Astrocyte (in vitro differentiated cells and primary cell): ENCODE results near the gene MYO1E.
A peak's percentile ranks its signal among the peaks of the same experiment; 100 is the strongest.

ENCODE experiments used
- EZH2 ChIP-seq: IDR thresholded peaks from 2 replicates; pipeline ENCODE4 v1.6.1; 2012; ENCODE audit warnings: mild to moderate bottlenecking, low read length, inconsistent platforms; ENCODE audit not compliant: insufficient read depth
- TF ChIP-seq, protein P1 (sequence below): IDR thresholded peaks from 2 replicates; pipeline ENCODE4 v1.5.1; 2011; ENCODE audit warnings: low read depth, mild to moderate bottlenecking, inconsistent platforms, low read length, moderate library complexity; ENCODE audit not compliant: insufficient read depth

DNA sequence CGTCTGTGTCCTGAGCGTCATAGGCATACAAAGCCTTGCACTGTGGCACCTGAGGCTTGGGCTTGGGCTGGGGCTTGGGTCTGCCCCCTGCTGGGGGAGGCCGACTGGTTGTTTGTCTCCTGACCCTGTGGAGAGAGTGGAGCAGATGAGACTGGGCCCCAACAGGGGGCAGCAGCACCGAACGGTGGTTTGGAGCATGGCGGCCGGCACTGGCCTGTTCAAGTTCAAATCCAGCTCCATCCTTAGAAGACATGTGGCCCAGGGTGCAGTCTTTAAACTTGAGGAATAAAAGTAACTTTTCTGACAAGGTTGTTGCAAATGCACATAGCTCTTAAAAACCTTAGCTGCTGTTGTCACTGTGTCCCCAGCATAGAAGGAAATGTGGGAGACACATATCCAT is 234.4 kb downstream of the MYO1E start:
- no peak for TF ChIP-seq EZH2
- TF ChIP-seq, protein P1, sequence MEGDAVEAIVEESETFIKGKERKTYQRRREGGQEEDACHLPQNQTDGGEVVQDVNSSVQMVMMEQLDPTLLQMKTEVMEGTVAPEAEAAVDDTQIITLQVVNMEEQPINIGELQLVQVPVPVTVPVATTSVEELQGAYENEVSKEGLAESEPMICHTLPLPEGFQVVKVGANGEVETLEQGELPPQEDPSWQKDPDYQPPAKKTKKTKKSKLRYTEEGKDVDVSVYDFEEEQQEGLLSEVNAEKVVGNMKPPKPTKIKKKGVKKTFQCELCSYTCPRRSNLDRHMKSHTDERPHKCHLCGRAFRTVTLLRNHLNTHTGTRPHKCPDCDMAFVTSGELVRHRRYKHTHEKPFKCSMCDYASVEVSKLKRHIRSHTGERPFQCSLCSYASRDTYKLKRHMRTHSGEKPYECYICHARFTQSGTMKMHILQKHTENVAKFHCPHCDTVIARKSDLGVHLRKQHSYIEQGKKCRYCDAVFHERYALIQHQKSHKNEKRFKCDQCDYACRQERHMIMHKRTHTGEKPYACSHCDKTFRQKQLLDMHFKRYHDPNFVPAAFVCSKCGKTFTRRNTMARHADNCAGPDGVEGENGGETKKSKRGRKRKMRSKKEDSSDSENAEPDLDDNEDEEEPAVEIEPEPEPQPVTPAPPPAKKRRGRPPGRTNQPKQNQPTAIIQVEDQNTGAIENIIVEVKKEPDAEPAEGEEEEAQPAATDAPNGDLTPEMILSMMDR: peak; percentile 43
